HepG2 (cell line): ENCODE results near the gene TADA2B. TPM values are rescaled to one million over a fixed set of nuclear protein-coding genes. Genes with fewer than 3 reads are reported as not detected.

Experiments used
- ATAC-seq: fragments of 200-7000 bp; cut with Tn5 transposase; 3 replicates; pipeline ENCODE4 v1.9.1; 2020; ENCODE audit warnings: mild to moderate bottlenecking, moderate library complexity
- BruUV-seq: library from RNA; stranded (reverse); fragments of 400-500 nt; replicated peaks from 2 replicates; lab custom pipeline; 2021; lab: Mats Ljungman, UMichigan
- CTCF ChIA-PET: fragments of 300-600 bp; formaldehyde crosslinking; extraction: SDS; loops from one replicate; lab custom pipeline; 2021; ENCODE audit warnings: low total read pairs, inconsistent platforms, low intra/inter-chr PET ratio; lab: Yijun Ruan, JAX
- POLR2A ChIA-PET: fragments of 350-600 bp; sonication (Branson Sonifier 250); formaldehyde crosslinking; loops from one replicate; lab custom pipeline; 2020; ENCODE audit warnings: antibody characterized with exemption, inconsistent platforms; lab: Yijun Ruan, JAX
- DNase-seq: peaks from one replicate; pipeline ENCODE4 v3.0.0-alpha.2; 2015; ENCODE audit warnings: low spot score
- FAIRE-seq: peaks from 3 replicates; lab custom pipeline; 2011; peaks lifted over from hg19 to GRCh38; lab: Jason Lieb, UNC
- H2AFZ ChIP-seq: one replicate; pipeline ENCODE4 v1.6.1; 2011; ENCODE audit warnings: low read length, inconsistent platforms
- H3K27ac ChIP-seq: fragments of 300-600 bp; 3 replicates; pipeline ENCODE4 v1.8.0; 2011; ENCODE audit warnings: mixed run types, mild to moderate bottlenecking, mixed read lengths, low read length, inconsistent platforms; ENCODE audit not compliant: insufficient read depth; ENCODE audit errors: extremely low read length
- H3K27me3 ChIP-seq, 2 experiments: fragments of 200-600 bp in 1 of 2; 2 replicates in 1 of 2; 3 replicates in 1 of 2; pipeline versions ENCODE4 v1.6.0 to v1.8.0; 2011; ENCODE audit warnings: low read length in 2 of 2, mild to moderate bottlenecking in 2 of 2, moderate library complexity in 2 of 2, inconsistent platforms in 1 of 2; ENCODE audit not compliant: insufficient read depth in 2 of 2, control insufficient read depth in 1 of 2
- H3K36me3 ChIP-seq, 2 experiments: fragments of 200-600 bp in 1 of 2; replicated peaks in 1 of 2; 2 replicates in 1 of 2; 3 replicates in 1 of 2; pipeline versions ENCODE4 v1.5.1 to v1.8.0; 2011; ENCODE audit warnings: low read length in 2 of 2, inconsistent platforms in 1 of 2; ENCODE audit not compliant: insufficient read depth in 2 of 2, control insufficient read depth in 1 of 2
- H3K4me1 ChIP-seq: 2 replicates; pipeline ENCODE4 v1.5.1; 2012; ENCODE audit warnings: low read length, inconsistent platforms; ENCODE audit not compliant: insufficient read depth
- H3K4me2 ChIP-seq: 2 replicates; pipeline ENCODE4 v1.6.0; 2011; ENCODE audit warnings: low read depth, low read length, inconsistent platforms
- H3K4me3 ChIP-seq, 3 experiments: fragments of 200-600 bp in 1 of 3; sonication (generic), shearing (Covaris generic) in 1 of 3; replicated peaks in 1 of 3; 2 replicates each; pipeline ENCODE4 v1.5.1; 2011 to 2016; ENCODE audit warnings: low read length in 3 of 3, inconsistent platforms in 2 of 3, low read depth in 2 of 3, mild to moderate bottlenecking in 2 of 3, control low read depth in 1 of 3, mixed read lengths in 1 of 3; ENCODE audit not compliant: insufficient read depth in 1 of 3
- H3K79me2 ChIP-seq: one replicate; pipeline ENCODE4 v1.6.1; 2011; ENCODE audit warnings: low read length, inconsistent platforms; ENCODE audit not compliant: insufficient read depth
- H3K9ac ChIP-seq: 2 replicates; pipeline ENCODE4 v1.6.0; 2011; ENCODE audit warnings: mild to moderate bottlenecking, low read depth, low read length, inconsistent platforms; ENCODE audit not compliant: insufficient read depth
- H3K9me3 ChIP-seq: 2 replicates; pipeline ENCODE4 v1.5.1; 2012; ENCODE audit warnings: mild to moderate bottlenecking, low read length
- H4K20me1 ChIP-seq: 2 replicates; pipeline ENCODE4 v1.6.0; 2011; ENCODE audit warnings: inconsistent platforms, mild to moderate bottlenecking, low read length, moderate library complexity; ENCODE audit not compliant: insufficient read depth
- AGO1 ChIP-seq: fragments of 200-400 bp; formaldehyde crosslinking; IDR thresholded peaks from 2 replicates; pipeline ENCODE4 v1.6.1; 2017; ENCODE audit warnings: mild to moderate bottlenecking, low read depth, low read length, moderate library complexity; ENCODE audit not compliant: poor library complexity, severe bottlenecking
- ARNT2 ChIP-seq: sonication (generic); formaldehyde crosslinking; IDR thresholded peaks from 2 replicates; pipeline ENCODE4 v1.8.0; 2022; ENCODE audit warnings: mild to moderate bottlenecking, low read depth, missing genetic modification reagents, moderate library complexity
- FOXK2 ChIP-seq: fragments of 450-650 bp; IDR thresholded peaks from 2 replicates; pipeline ENCODE4 v1.6.1; 2016
- GTF2F1 ChIP-seq: fragments of 150-350 bp; IDR thresholded peaks from 2 replicates; pipeline ENCODE4 v1.6.1; 2014; ENCODE audit warnings: low read length
- KLF12 ChIP-seq: sonication (generic); formaldehyde crosslinking; IDR thresholded peaks from 2 replicates; pipeline ENCODE4 v1.4.0; 2020; ENCODE audit warnings: missing genetic modification reagents, borderline replicate concordance
- PHB2 ChIP-seq: fragments of 450-650 bp; IDR thresholded peaks from 2 replicates; pipeline ENCODE4 v1.6.1; 2018; ENCODE audit not compliant: partially characterized antibody
- PTBP1 ChIP-seq: fragments of 200-400 bp; formaldehyde crosslinking; IDR thresholded peaks from 2 replicates; pipeline ENCODE4 v1.6.1; 2018; ENCODE audit warnings: low read length, low read depth; ENCODE audit not compliant: poor library complexity, severe bottlenecking
- SALL1 ChIP-seq: sonication (generic); formaldehyde crosslinking; IDR thresholded peaks from 2 replicates; pipeline ENCODE4 v1.8.0; 2022; ENCODE audit warnings: mild to moderate bottlenecking, missing genetic modification reagents
- SCMH1 ChIP-seq: sonication (generic); formaldehyde crosslinking; IDR thresholded peaks from 2 replicates; pipeline ENCODE4 v1.9.0; 2021; ENCODE audit warnings: missing genetic modification reagents, mild to moderate bottlenecking, borderline replicate concordance
- SP5 ChIP-seq: IDR thresholded peaks from 2 replicates; pipeline ENCODE4 v1.6.1; 2016; ENCODE audit warnings: low read depth, borderline replicate concordance
- ZBTB26 ChIP-seq: IDR thresholded peaks from 2 replicates; pipeline ENCODE4 v1.6.1; 2016; ENCODE audit warnings: missing compliant biosample characterization, missing genetic modification reagents, borderline replicate concordance
- ZKSCAN5 ChIP-seq: sonication (generic); formaldehyde crosslinking; IDR thresholded peaks from 2 replicates; pipeline ENCODE4 v1.5.1; 2020; ENCODE audit warnings: mild to moderate bottlenecking, missing genetic modification reagents
- ZMYM4 ChIP-seq: sonication (generic); formaldehyde crosslinking; IDR thresholded peaks from 2 replicates; pipeline ENCODE4 v1.8.1; 2023; ENCODE audit warnings: mild to moderate bottlenecking, missing genetic modification reagents
- ZNF180 ChIP-seq: sonication (generic); formaldehyde crosslinking; IDR thresholded peaks from 2 replicates; pipeline ENCODE4 v1.4.0; 2020; ENCODE audit warnings: low read depth, missing genetic modification reagents, borderline replicate concordance
- ZNF350 ChIP-seq: sonication (generic); formaldehyde crosslinking; IDR thresholded peaks from 2 replicates; pipeline ENCODE4 v1.4.0; 2020; ENCODE audit warnings: mild to moderate bottlenecking, low read depth, missing genetic modification reagents, borderline replicate concordance
- ZNF547 ChIP-seq: sonication (generic); formaldehyde crosslinking; IDR thresholded peaks from 2 replicates; pipeline ENCODE4 v1.5.1; 2020; ENCODE audit warnings: mild to moderate bottlenecking, missing genetic modification reagents
- ZNF572 ChIP-seq: sonication (generic); formaldehyde crosslinking; IDR thresholded peaks from 2 replicates; pipeline ENCODE4 v1.5.1; 2020; ENCODE audit warnings: mild to moderate bottlenecking, missing genetic modification reagents
- ZNF616 ChIP-seq: sonication (generic); formaldehyde crosslinking; IDR thresholded peaks from 2 replicates; pipeline ENCODE4 v1.5.0; 2020; ENCODE audit warnings: low read depth, mild to moderate bottlenecking, missing genetic modification reagents
- ZNF674 ChIP-seq: sonication (generic); formaldehyde crosslinking; IDR thresholded peaks from 2 replicates; pipeline ENCODE4 v1.5.0; 2020; ENCODE audit warnings: low read depth, mild to moderate bottlenecking, missing genetic modification reagents
- ZSCAN21 ChIP-seq: sonication (generic); formaldehyde crosslinking; IDR thresholded peaks from 2 replicates; pipeline ENCODE4 v1.8.0; 2022; ENCODE audit warnings: mild to moderate bottlenecking, missing genetic modification reagents, moderate library complexity, borderline replicate concordance
- ZSCAN9 ChIP-seq: IDR thresholded peaks from 2 replicates; pipeline ENCODE4 v1.6.1; 2016; ENCODE audit warnings: borderline replicate concordance
- ZZZ3 ChIP-seq: sonication (generic); formaldehyde crosslinking; IDR thresholded peaks from 2 replicates; pipeline ENCODE4 v1.4.0; 2020; ENCODE audit warnings: missing genetic modification reagents, mild to moderate bottlenecking, borderline replicate concordance
- WGBS: methylation state at CpG from one replicate; pipeline ENCODE4 v1.1.6; 2017; ENCODE audit warnings: low lambda C conversion rate; 5-methylcytosine and 5-hydroxymethylcytosine counted together
- in situ Hi-C: cut with HindIII; loops from 2 replicates; pipeline ENCODE4 v1.10.0; 2017; ENCODE audit warnings: low pct_unique_long_range_greater_than_20kb; ENCODE audit not compliant: extremely low pct_ligation_motif_present
- intact Hi-C: fragments of 100-400 bp; cut with micrococcal nuclease; formaldehyde crosslinking; loops from one replicate; pipeline ENCODE4 v1.10.0; 2022; ENCODE audit not compliant: unreplicated experiment
- polyA plus RNA-seq, 8 experiments: library from polyadenylated mRNA; depleted of rRNA in 3 of 8; stranded (reverse) in 7 of 8; unstranded in 1 of 8; fragments of >200 nt; fragmentation: Illumina TruSeq in 4 of 8; extraction: Trizol in 4 of 8; gene quantifications; 2 replicates each; pipeline versions ENCODE4 v1.2.1 to v1.2.3, GENCODE V29; 2011 to 2016; ENCODE audit warnings: low read depth in 4 of 8, missing spikeins in 1 of 8, mixed read lengths in 1 of 8; ENCODE audit not compliant: insufficient read depth in 1 of 8
- total RNA-seq, 5 experiments: library from RNA; depleted of rRNA; stranded (reverse); fragments of >200 nt; fragmentation: Illumina TruSeq; extraction: Trizol; gene quantifications; 2 replicates each; pipeline ENCODE4 v1.2.3, GENCODE V29; 2016; ENCODE audit warnings: low read depth in 1 of 5
- TF ChIP-seq, protein P1 (sequence below): sonication (generic); formaldehyde crosslinking; IDR thresholded peaks from 2 replicates; pipeline ENCODE4 v1.4.0; 2020; ENCODE audit warnings: missing genetic modification reagents

Gene TADA2B
- total and polyA plus RNA-seq, 2 of the 13 experiments (the other 11 are each of a cell fraction or from before 2014, with no cell fraction given) = 4.6 to 8.9 TPM

DNA sequence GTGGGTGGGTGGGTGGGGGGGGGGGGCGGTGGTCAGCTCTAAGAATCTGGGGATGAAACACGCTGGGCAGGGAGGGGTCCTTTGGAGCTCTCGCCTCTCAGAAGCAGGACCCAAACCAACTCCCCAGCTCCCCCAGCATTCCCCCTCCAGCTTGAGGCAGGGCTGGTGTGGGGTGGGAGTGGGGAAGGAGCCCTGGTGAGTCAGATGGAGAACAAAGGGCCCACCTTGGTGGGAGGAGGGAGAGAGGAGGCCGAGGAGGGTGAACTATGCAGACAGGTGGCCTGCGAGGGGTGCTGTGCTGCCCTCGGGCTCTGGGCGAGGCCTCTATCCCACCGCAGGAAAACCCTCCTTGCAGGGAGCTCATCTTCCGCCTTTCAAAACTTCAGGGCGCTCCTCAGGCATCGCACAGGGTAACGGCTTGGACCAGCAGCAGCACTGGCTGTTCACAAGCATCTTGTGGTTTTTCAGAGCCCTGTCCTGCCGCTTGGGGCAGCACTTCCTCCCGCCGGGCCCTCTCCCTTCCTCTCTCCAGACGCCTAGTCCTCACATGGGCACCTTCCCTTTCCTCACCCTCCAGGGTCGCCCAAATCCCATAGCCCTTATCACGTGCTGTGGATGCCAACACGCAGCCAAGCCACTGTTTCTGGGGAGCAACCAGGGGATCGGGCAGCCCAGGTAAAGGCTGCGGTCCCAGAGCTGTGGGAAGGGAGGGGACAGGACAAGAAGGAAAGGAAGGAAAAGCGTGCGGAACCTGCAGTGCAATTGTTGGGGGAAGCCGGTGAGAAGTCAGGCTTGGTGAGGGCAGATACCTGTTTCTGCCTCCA, 58.7 kb downstream of the TADA2B start:
- in situ Hi-C loops = no loop called here
- Histone ChIP-seq H2AFZ (peak overlapping the region; percentile 16), H3K9me3 (no peaks in the 10 kb centered on the region), H4K20me1 (no peaks in the 10 kb centered on the region), H3K4me2 (peak overlapping the region; percentile 99), H3K36me3 (no peaks in the 10 kb centered on the region), H3K79me2 (no peaks in the 10 kb centered on the region), H3K4me3 (peak overlapping the region; percentile 80 to 88 (median 82); a peak in 5 of 6 replicates), H3K9ac (peak overlapping the region; percentile 73), H3K4me1 (peaks cover 40% of the 10 kb centered on the region), H3K27ac (no peak overlapping the region), H3K27me3 (peaks cover 0 to 12% of the 10 kb centered on the region in 2 experiments; a peak in 2 of 5 replicates)
- intact Hi-C loops = loop anchor here (2.0 to 5.0 kb wide), 2 partner anchors 65 to 85 kb away; no protein-coding TSS in a partner anchor
- FAIRE-seq = peak; percentile 47
- no TSS peak for BruUV-seq
- ChIA-PET POLR2A (interaction anchor here (0.6 to 1.4 kb wide), 3 partner anchors 17 to 209 kb away, joined by 3 to 4 read pairs (median 3); partner anchors contain the start of gene GRPEL1), CTCF (interaction anchor here (2.0 kb wide), 1 partner anchor 85 kb away, joined by 7 read pairs; no protein-coding TSS in a partner anchor)
- peak; percentile 52 for DNase-seq
- 3% methylated on average over 18 of the region's 24 CpGs for WGBS
- ATAC-seq = peak; percentile 78
- TF ChIP-seq ZNF572 (CRISPR knock-in tag) (0 out of 2 replicates have a peak, but pooled peaks have one; percentile 65), SALL1 (no peak), ZNF350 (CRISPR knock-in tag) (peak; percentile 44; the same call in 1 of the 2 replicates), GTF2F1 (no peak), PHB2 (no peak), ZKSCAN5 (CRISPR knock-in tag) (no peak), ZZZ3 (0 out of 2 replicates have a peak, but pooled peaks have one; percentile 68), FOXK2 (no peak), SCMH1 (CRISPR knock-in tag) (no peak), ZNF547 (CRISPR knock-in tag) (0 out of 2 replicates have a peak, but pooled peaks have one; percentile 36), ZNF616 (CRISPR knock-in tag) (no peak), KLF12 (CRISPR knock-in tag) (peak; percentile 68; the same call in 1 of the 2 replicates), ZBTB26 (CRISPR knock-in tag) (no peak), ZNF674 (CRISPR knock-in tag) (no peak), ZSCAN21 (CRISPR knock-in tag) (no peak), SP5 (CRISPR knock-in tag) (no peak), PTBP1 (no peak), AGO1 (no peak), ZMYM4 (no peak), ZSCAN9 (CRISPR knock-in tag) (no peak), ARNT2 (CRISPR knock-in tag) (0 out of 2 replicates have a peak, but pooled peaks have one; percentile 25), ZNF180 (no peak)
- TF ChIP-seq, protein P1, sequence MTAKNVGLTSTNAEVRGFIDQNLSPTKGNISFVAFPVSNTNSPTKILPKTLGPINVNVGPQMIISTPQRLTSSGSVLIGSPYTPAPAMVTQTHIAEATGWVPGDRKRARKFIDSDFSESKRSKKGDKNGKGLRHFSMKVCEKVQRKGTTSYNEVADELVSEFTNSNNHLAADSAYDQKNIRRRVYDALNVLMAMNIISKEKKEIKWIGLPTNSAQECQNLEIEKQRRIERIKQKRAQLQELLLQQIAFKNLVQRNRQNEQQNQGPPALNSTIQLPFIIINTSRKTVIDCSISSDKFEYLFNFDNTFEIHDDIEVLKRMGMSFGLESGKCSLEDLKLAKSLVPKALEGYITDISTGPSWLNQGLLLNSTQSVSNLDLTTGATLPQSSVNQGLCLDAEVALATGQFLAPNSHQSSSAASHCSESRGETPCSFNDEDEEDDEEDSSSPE (CRISPR knock-in tag) = no peak
